Stomach (tissue), 9 donors: Measurements from ENCODE around the gene TRAPPC3L. TPM values are rescaled to one million over a fixed set of nuclear protein-coding genes. Genes with fewer than 3 reads are reported as not detected.
A peak's percentile ranks its signal among the peaks of the same experiment; 100 is the strongest.

Experiments
- DNase-seq, 2 donors: peaks; one replicate each; pipeline versions ENCODE4 v3.0.0 to v3.0.0-alpha.2; 2013 to 2019
- H3K27ac ChIP-seq, 5 donors: fragments of 200-600 bp in 4 of 5; sonication (generic) in 4 of 5; one replicate each; pipeline ENCODE4 v1.5.1; 2013 to 2019; ENCODE audit warnings: mild to moderate bottlenecking in 1 of 5, moderate library complexity in 1 of 5
- H3K27me3 ChIP-seq, 3 donors: fragments of 200-600 bp; sonication (generic); one replicate each; pipeline ENCODE4 v1.5.1; 2017 to 2019; ENCODE audit warnings: mixed run types in 1 of 3
- H3K36me3 ChIP-seq, 4 donors: fragments of 200-600 bp; sonication (generic); 1 replicate in 3 of 4; 2 replicates in 1 of 4; pipeline ENCODE4 v1.5.1; 2016 to 2019
- H3K4me1 ChIP-seq, 4 donors: fragments of 200-600 bp; sonication (generic); one replicate each; pipeline ENCODE4 v1.5.1; 2016 to 2019
- H3K4me3 ChIP-seq, 4 donors: fragments of 200-600 bp; sonication (generic) in 3 of 4; one replicate each; pipeline ENCODE4 v1.5.1; 2016 to 2019; ENCODE audit warnings: mild to moderate bottlenecking in 1 of 4
- H3K9me3 ChIP-seq, 4 donors: fragments of 200-600 bp; sonication (generic); one replicate each; pipeline ENCODE4 v1.5.1; 2016 to 2019
- CTCF ChIP-seq, 7 experiments: fragments of 450-650 bp in 4 of 7; fragments of 200-600 bp in 3 of 7; sonication (generic) in 3 of 7; IDR thresholded peaks; one replicate each; pipeline ENCODE4 v1.5.1; 2016 to 2019; ENCODE audit warnings: antibody characterized with exemption in 7 of 7, control low read depth in 2 of 7, mild to moderate bottlenecking in 1 of 7
- EP300 ChIP-seq: sonication (generic); formaldehyde crosslinking; IDR thresholded peaks from one replicate; pipeline ENCODE4 v1.6.1; 2017; ENCODE audit warnings: antibody characterized with exemption
- POLR2A ChIP-seq, 4 donors: fragments of 450-650 bp; IDR thresholded peaks; one replicate each; pipeline ENCODE4 v1.6.1; 2016; ENCODE audit warnings: antibody characterized with exemption in 4 of 4, control low read depth in 2 of 4, mild to moderate bottlenecking in 1 of 4, moderate library complexity in 1 of 4
- POLR2AphosphoS5 ChIP-seq, 3 donors: sonication (generic); formaldehyde crosslinking; IDR thresholded peaks; one replicate each; pipeline ENCODE4 v1.6.1; 2016; ENCODE audit warnings: antibody characterized with exemption in 3 of 3
- WGBS, 5 donors: extraction: QIAGEN DNeasy Blood & Tissue Kit in 3 of 5; methylation state at CpG; one replicate each; pipeline versions ENCODE4 v1.1.5 to v1.1.7; 2013 to 2018; 5-methylcytosine and 5-hydroxymethylcytosine counted together
- intact Hi-C: fragments of 100-400 bp; cut with DNase I; formaldehyde crosslinking; loops from one replicate; pipeline ENCODE4 v1.15.1; 2023; ENCODE audit warnings: low total_unique reads
- polyA plus RNA-seq, 3 donors: library from polyadenylated mRNA; stranded (reverse); fragments of 200-250 nt; gene quantifications; one replicate each; pipeline ENCODE4 v1.2.3, GENCODE V29; 2013
- total RNA-seq, 5 donors: library from RNA; depleted of rRNA; stranded (reverse); fragments of >200 nt; gene quantifications; one replicate each; pipeline versions ENCODE4 v1.1.0 to v1.2.3, GENCODE V29; 2014 to 2016
- donor health status: healthy with polysubstance abuse.
- donor health status: Bipolar disorder and iron deficiency.
- donor health status: healthy.

TRAPPC3L gene
- total and polyA plus RNA-seq, 8 donors: not detected

GRCh38 chr6:116515141-116515540 is 30.3 kb downstream of the TRAPPC3L start:
- DNase-seq: no peak
- no peak overlapping the region for H3K27ac ChIP-seq
- H3K36me3 ChIP-seq: no peaks in the 10 kb centered on the region
- no peaks in the 10 kb centered on the region for H3K9me3 ChIP-seq
- intact Hi-C loops: no loop called here
- peaks cover 0 to 13% (median 0%) of the 10 kb centered on the region in 4 donors for H3K4me1 ChIP-seq
- TF ChIP-seq EP300: no peak
- TF ChIP-seq CTCF (IDR thresholded peaks at IDR 0.05): no peak
- TF ChIP-seq POLR2A (IDR thresholded peaks at IDR 0.05): no peak
- no peak for TF ChIP-seq POLR2AphosphoS5 (IDR thresholded peaks at IDR 0.05)
- no peaks in the 10 kb centered on the region for H3K27me3 ChIP-seq
- H3K4me3 ChIP-seq: no peak overlapping the region

- Histone ChIP-seq H3K27me3 (no peaks in the 10 kb centered on the region), H3K9me3 (no peaks in the 10 kb centered on the region), H3K4me3 (no peak overlapping the region), H3K36me3 (no peaks in the 10 kb centered on the region), H3K4me1 (peaks cover 0 to 13% (median 0%) of the 10 kb centered on the region in 4 donors), H3K27ac (no peak overlapping the region)
- no peak for DNase-seq
- WGBS, 5 donors: 81 to 95% (median 87%) methylated on average over 4 of the region's 4 CpGs
- intact Hi-C loops: no loop called here
- TF ChIP-seq CTCF (IDR thresholded peaks at IDR 0.05): no peak
- TF ChIP-seq POLR2AphosphoS5 (IDR thresholded peaks at IDR 0.05): no peak
- TF ChIP-seq EP300: no peak
- no peak for TF ChIP-seq POLR2A (IDR thresholded peaks at IDR 0.05)
These were observed 31.4 kb downstream of the TRAPPC3L start for GRCh38 chr6:116514111-116514510.

GRCh38 chr6:116513224-116513875 is 32.1 kb downstream of the TRAPPC3L start:
- Histone ChIP-seq H3K27me3 (no peaks in the 10 kb centered on the region), H3K9me3 (no peaks in the 10 kb centered on the region), H3K27ac (peak overlapping the region in 1 of 5 donors; percentile 84), H3K36me3 (no peaks in the 10 kb centered on the region), H3K4me3 (no peak overlapping the region), H3K4me1 (peaks cover 0 to 13% (median 0%) of the 10 kb centered on the region in 4 donors)
- no peak for DNase-seq
- no peak for TF ChIP-seq CTCF (IDR thresholded peaks at IDR 0.05)
- no peak for TF ChIP-seq POLR2AphosphoS5 (IDR thresholded peaks at IDR 0.05)
- TF ChIP-seq EP300: no peak
- TF ChIP-seq POLR2A (IDR thresholded peaks at IDR 0.05): no peak
- 74 to 94% (median 83%) methylated on average over 2 of the region's 2 CpGs for WGBS, 5 donors
- intact Hi-C loops: no loop called here

- DNase-seq: no peak
- Histone ChIP-seq H3K27ac (peak overlapping the region in 2 of 5 donors; percentile 78 to 84), H3K4me1 (peaks cover 0 to 13% (median 0%) of the 10 kb centered on the region in 4 donors), H3K27me3 (no peaks in the 10 kb centered on the region), H3K36me3 (no peaks in the 10 kb centered on the region), H3K9me3 (no peaks in the 10 kb centered on the region), H3K4me3 (peak overlapping the region in 2 of 4 donors; percentile 19 to 38)
- intact Hi-C loops: no loop called here
- TF ChIP-seq POLR2AphosphoS5 (IDR thresholded peaks at IDR 0.05): no peak
- TF ChIP-seq EP300: no peak
- TF ChIP-seq POLR2A (IDR thresholded peaks at IDR 0.05): no peak
- no peak for TF ChIP-seq CTCF (IDR thresholded peaks at IDR 0.05)
These were observed 32.8 kb downstream of the TRAPPC3L start for GRCh38 chr6:116512734-116513133.
